ENCODE results near the gene CELF2. TPM values are rescaled to one million over a fixed set of nuclear protein-coding genes. Genes with fewer than 3 reads are reported as not detected.
"Not testable (repeated sequence)": the region's sequence is repeated elsewhere in the genome, so short reads cannot be mapped to it uniquely, and the experiment has no call there.

The CELF2 gene
- total RNA-seq, 1 donor from 2014 or later, result 31.6 TPM

- H3K36me3 ChIP-seq, result no peaks in the 10 kb centered on the region
- peaks cover 4% of the 10 kb centered on the region for H3K27me3 Mint-ChIP-seq (ENCODE audit: insufficient read depth, low read depth)
Measured at GRCh38 chr10:10994360-10994759, 23.3 kb upstream of the CELF2 start.

GRCh38 chr10:10995120-10995519 is 22.6 kb upstream of the CELF2 start:
- no peak overlapping the region for H3K4me2 ChIP-seq
- no peaks in the 10 kb centered on the region for H3K27me3 ChIP-seq
- TF ChIP-seq EZH2phosphoT487 (IDR thresholded peaks at IDR 0.05) (no peak), EZH2 (IDR thresholded peaks at IDR 0.05) (no peak)
- TF ChIP-seq, protein P1, sequence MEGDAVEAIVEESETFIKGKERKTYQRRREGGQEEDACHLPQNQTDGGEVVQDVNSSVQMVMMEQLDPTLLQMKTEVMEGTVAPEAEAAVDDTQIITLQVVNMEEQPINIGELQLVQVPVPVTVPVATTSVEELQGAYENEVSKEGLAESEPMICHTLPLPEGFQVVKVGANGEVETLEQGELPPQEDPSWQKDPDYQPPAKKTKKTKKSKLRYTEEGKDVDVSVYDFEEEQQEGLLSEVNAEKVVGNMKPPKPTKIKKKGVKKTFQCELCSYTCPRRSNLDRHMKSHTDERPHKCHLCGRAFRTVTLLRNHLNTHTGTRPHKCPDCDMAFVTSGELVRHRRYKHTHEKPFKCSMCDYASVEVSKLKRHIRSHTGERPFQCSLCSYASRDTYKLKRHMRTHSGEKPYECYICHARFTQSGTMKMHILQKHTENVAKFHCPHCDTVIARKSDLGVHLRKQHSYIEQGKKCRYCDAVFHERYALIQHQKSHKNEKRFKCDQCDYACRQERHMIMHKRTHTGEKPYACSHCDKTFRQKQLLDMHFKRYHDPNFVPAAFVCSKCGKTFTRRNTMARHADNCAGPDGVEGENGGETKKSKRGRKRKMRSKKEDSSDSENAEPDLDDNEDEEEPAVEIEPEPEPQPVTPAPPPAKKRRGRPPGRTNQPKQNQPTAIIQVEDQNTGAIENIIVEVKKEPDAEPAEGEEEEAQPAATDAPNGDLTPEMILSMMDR (IDR thresholded peaks at IDR 0.05), result no peak
- H3K4me3 Mint-ChIP-seq, result no peak overlapping the region
- H3K9ac ChIP-seq, result no peak overlapping the region
- H3K4me1 ChIP-seq, result no peaks in the 10 kb centered on the region
- no peaks in the 10 kb centered on the region for H3K36me3 Mint-ChIP-seq
- H3K27me3 Mint-ChIP-seq (ENCODE audit: insufficient read depth, low read depth), result peaks cover 4% of the 10 kb centered on the region
- H2AFZ ChIP-seq (replicated peaks), result no peak overlapping the region
- H3K4me1 Mint-ChIP-seq, result no peaks in the 10 kb centered on the region
- DNase-seq (ENCODE audit: low spot score), result no peak
- no peak overlapping the region for H3K4me3 ChIP-seq
- H3K36me3 ChIP-seq, result no peaks in the 10 kb centered on the region
- no peak overlapping the region for H3K27ac ChIP-seq
- no peaks in the 10 kb centered on the region for H3K79me2 ChIP-seq (ENCODE audit: low read depth)
- H3K9me3 ChIP-seq (ENCODE audit: low read depth), result no peaks in the 10 kb centered on the region
- H3F3A ChIP-seq (ENCODE audit: low read depth), result no peaks in the 10 kb centered on the region
- H4K20me1 ChIP-seq (ENCODE audit: low read depth), result no peaks in the 10 kb centered on the region
- H3K27ac Mint-ChIP-seq, result no peak overlapping the region
- H3K9me3 Mint-ChIP-seq, result peaks cover 11% of the 10 kb centered on the region

More at GRCh38 chr10:10994360-10994759, 23.3 kb upstream of the CELF2 start:
- Histone ChIP-seq H4K20me1 (ENCODE audit: low read depth) (no peaks in the 10 kb centered on the region), H3K4me1 (no peaks in the 10 kb centered on the region), H3K9me3 (ENCODE audit: low read depth) (no peaks in the 10 kb centered on the region), H3K9ac (no peak overlapping the region), H3K79me2 (ENCODE audit: low read depth) (no peaks in the 10 kb centered on the region), H3K4me3 (no peak overlapping the region), H2AFZ (replicated peaks) (no peak overlapping the region), H3F3A (ENCODE audit: low read depth) (no peaks in the 10 kb centered on the region), H3K27me3 (no peaks in the 10 kb centered on the region), H3K4me2 (no peak overlapping the region), H3K27ac (no peak overlapping the region)
- H3K9me3 Mint-ChIP-seq, result peaks cover 11% of the 10 kb centered on the region
- no peaks in the 10 kb centered on the region for H3K4me1 Mint-ChIP-seq
- no peak overlapping the region for H3K27ac Mint-ChIP-seq
- H3K36me3 Mint-ChIP-seq, result no peaks in the 10 kb centered on the region
- no peak for DNase-seq (ENCODE audit: low spot score)
- H3K4me3 Mint-ChIP-seq, result no peak overlapping the region
- no peak for TF ChIP-seq EZH2phosphoT487 (IDR thresholded peaks at IDR 0.05)
- no peak for TF ChIP-seq EZH2 (IDR thresholded peaks at IDR 0.05)
- TF ChIP-seq, protein P1 (IDR thresholded peaks at IDR 0.05), result no peak

DNA sequence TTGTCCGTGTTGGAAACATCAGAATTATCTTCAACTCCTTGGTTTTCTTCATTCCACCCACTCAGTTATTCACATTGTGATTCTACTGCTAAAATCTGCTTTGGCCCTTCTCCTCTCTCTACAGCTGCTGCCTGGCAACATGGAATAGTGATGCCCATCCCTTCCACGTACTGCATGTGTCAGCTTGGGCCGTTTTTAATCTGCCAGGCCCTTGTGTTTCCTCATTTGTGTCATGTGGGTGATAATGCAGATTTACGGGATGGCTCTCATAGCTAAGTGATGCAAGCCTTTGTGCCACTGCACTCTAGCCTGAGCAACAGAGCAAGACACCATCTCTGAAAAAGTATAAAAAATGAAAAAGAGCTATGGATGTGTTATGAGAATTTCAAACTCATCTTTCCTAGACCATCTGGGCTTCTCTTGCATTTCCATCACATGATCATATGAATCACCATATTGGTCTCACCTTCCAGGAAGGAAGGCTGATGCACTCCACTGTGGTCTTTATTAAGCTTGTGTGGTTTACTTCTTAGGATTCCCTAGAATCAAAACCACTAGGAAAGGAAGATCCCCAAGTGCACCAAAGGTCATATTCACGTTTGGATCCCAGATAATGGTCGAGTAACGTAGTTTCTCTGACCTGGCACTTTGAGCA is 20.6 kb upstream of the CELF2 start:
- Mint-ChIP-seq H3K9me3 (peaks cover 11% of the 10 kb centered on the region), H3K36me3 (no peaks in the 10 kb centered on the region), H3K4me1 (peaks cover 3% of the 10 kb centered on the region), H3K4me3 (no peak overlapping the region), H3K27ac (no peak overlapping the region), H3K27me3 (ENCODE audit: insufficient read depth, low read depth) (peaks cover 4% of the 10 kb centered on the region)
- Histone ChIP-seq H3K79me2 (ENCODE audit: low read depth) (no peaks in the 10 kb centered on the region), H3K27ac (no peak overlapping the region), H2AFZ (replicated peaks) (no peak overlapping the region), H3F3A (ENCODE audit: low read depth) (no peaks in the 10 kb centered on the region), H3K27me3 (no peaks in the 10 kb centered on the region), H3K4me1 (no peaks in the 10 kb centered on the region), H3K4me3 (no peak overlapping the region), H4K20me1 (ENCODE audit: low read depth) (no peaks in the 10 kb centered on the region), H3K4me2 (no peak overlapping the region), H3K9ac (no peak overlapping the region), H3K9me3 (ENCODE audit: low read depth) (no peaks in the 10 kb centered on the region), H3K36me3 (no peaks in the 10 kb centered on the region)
- DNase-seq (ENCODE audit: low spot score), result no peak
- TF ChIP-seq, protein P1 (IDR thresholded peaks at IDR 0.05), result no peak
- no peak for TF ChIP-seq EZH2phosphoT487 (IDR thresholded peaks at IDR 0.05)
- TF ChIP-seq EZH2 (IDR thresholded peaks at IDR 0.05), result no peak

- not testable (repeated sequence) for H3K9me3 Mint-ChIP-seq
Measured at GRCh38 chr10:10999501-10999900, 18.2 kb upstream of the CELF2 start.

More at GRCh38 chr10:10999501-10999900, 18.2 kb upstream of the CELF2 start:
- not testable (repeated sequence) for H3K27me3 Mint-ChIP-seq (ENCODE audit: insufficient read depth, low read depth); H3K27me3 ChIP-seq; DNase-seq (ENCODE audit: low spot score); H3K4me2 ChIP-seq; H3K4me3 Mint-ChIP-seq; H3K4me3 ChIP-seq; H3K36me3 ChIP-seq; H3K79me2 ChIP-seq (ENCODE audit: low read depth); H3K9me3 ChIP-seq (ENCODE audit: low read depth); H3K9ac ChIP-seq; H3K4me1 ChIP-seq; H3K27ac Mint-ChIP-seq; H3K36me3 Mint-ChIP-seq; H3F3A ChIP-seq (ENCODE audit: low read depth); H3K27ac ChIP-seq; H4K20me1 ChIP-seq (ENCODE audit: low read depth); H2AFZ ChIP-seq (replicated peaks)
- peaks cover 25% of the 10 kb centered on the region for H3K4me1 Mint-ChIP-seq
